ENCODE data around the gene KIAA0232.

GRCh38 chr4:6764976-6765620 is 17.4 kb upstream of the KIAA0232 start:
- TF ChIP-seq CTCF (IDR thresholded peaks at IDR 0.05; ENCODE audit: low read length) (no peak), EZH2phosphoT487 (IDR thresholded peaks at IDR 0.05; ENCODE audit: low read length) (no peak)
